ENCODE data around the gene TBX20.

TBX20 gene

DNA sequence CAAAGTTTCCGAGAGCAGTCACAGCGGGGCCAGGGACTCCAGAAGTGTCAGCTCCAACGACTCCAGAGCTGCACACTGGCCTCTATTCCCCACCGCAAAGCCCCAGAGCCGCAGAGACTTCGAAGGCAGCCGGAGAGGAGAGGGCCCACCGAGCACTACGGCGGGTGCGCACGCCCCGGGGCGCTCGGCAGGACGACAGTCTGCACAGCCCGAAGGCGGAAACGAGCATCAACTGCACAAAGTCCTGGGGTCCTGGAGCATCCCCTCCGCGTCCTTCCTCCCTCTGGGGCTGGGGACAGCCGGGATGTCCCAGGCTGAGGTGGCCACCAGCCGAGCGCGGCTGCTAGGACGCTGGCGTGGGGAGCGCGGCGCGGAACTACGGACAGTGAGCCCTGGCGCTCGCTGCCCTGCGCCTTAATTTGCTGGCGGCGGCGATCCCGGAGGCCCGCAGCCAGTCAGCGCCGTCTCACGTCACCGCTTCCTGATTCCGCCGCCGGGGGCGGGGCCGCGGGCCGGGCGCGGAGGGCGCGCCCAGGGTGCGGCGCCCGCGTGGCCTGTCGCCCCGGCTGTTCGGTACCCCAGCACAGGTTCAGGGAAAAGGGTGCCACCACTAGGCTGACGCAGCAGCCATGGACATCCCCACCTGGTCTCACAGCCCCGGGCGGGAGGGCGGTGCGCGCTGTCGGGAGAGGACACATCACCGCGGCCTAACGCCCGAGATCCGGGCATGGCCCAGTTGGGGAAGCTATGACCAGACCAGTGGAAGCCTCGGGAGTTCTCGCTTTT is at the start of gene TBX20:
TBX20 (minus strand) TSS at position 391 of the 786 bp plus-strand sequence. CDS start 480 bp downstream, outside the sequence.
- DNase-seq = no peak

DNA sequence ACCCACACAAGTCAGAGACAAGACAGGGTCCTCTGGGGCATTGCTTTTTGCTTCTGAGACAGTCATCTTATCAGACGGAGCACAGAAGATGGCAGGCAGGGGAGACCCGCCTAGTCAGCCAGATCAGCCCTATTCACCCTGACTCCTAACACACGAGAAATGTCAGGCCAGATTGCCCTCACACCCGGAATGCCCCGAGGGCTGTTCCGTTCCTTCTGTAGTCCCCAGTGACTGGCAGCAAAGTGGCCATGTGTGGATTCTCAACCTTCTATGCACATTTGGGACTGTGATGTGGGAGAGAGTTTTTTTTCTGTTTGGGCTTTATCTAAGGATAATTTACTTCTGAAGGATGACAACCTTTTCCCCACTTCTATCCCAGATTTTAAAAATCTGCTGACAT is 35.5 kb upstream of the TBX20 start:
- DNase-seq = no peak

DNA sequence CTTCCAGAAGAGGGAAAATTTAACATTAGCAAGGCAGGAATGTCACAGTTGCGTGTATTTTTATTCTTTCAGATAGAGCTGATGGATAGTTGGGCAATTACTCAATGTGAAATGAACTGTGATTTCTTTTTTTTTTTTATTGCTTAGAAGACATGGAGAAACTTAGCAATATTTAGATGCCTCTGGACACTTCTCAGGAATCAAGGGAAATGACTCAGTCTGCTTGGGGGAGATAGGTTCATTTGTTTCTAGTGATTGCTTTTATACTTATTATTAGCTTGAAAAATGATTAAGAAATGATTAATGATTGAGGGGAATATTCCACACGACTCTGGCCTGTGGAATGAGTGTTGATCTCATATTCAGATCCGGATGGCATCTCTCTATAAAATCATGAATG is 33.1 kb upstream of the TBX20 start:
- no peak for DNase-seq

- no peak for DNase-seq
Observed at GRCh38 chr7:35286422-35286821, 32.5 kb upstream of the TBX20 start.

- no peak for DNase-seq
Observed at GRCh38 chr7:35285799-35286198, 31.9 kb upstream of the TBX20 start.

DNA sequence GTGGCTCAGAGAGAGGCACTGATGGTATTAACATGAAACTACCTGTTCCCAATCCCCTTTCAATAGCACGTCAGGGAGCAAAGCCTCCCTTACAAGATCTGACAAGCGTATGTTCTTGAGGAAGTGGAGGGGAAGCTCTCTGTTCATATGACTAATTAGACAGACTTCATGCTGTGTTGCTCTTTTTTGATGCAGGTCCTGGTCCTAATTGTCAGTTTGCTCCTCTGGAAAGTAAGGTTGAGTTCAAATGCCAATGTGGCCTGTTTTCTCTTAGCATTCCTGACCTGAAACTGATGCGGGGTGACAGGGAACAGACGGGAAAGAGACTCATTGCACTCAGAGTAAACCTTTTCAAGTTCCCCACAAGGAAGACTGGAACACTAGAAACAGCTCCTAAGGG is 27.0 kb upstream of the TBX20 start:
- DNase-seq = no peak

- DNase-seq = no peak
Observed at GRCh38 chr7:35277359-35277758, 23.5 kb upstream of the TBX20 start.

DNA sequence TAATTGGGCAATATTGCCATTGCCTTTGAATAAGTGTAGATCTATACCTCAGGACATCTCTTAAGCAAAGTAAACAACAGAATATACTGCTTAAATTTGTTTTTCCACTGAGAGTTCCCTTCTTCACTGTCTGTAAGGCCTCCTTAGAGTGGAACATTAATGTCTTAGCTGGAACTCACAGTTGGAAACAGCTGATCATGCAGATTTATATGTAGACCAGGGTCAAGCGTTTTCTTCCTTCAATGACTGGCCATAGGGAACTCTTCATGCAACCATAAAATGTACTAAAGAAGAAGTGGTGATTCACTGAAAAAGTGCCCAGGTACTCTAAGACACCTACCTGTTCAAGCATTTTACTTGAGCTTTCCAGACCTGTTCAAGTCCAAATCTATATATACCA is 18.3 kb upstream of the TBX20 start:
- DNase-seq = no peak

DNA sequence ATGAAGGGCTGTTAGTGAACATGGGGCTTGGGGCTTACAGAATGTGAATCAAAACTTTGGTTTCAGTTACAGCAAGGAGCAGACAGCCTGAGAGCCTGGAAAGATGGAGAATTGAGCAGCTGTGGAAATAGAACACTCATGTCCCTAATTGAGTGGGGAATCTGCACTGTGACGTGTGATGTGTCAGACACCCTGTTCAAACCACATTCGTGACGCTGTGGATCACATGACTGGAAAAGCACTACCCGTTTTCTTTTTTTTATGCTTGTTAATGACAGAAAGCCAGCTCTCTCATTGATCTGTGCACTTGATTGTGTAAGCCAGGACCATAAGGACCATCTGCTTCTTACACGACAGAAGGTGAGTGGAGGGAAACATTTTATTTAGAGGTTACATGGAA is 15.1 kb upstream of the TBX20 start:
- DNase-seq = no peak

DNA sequence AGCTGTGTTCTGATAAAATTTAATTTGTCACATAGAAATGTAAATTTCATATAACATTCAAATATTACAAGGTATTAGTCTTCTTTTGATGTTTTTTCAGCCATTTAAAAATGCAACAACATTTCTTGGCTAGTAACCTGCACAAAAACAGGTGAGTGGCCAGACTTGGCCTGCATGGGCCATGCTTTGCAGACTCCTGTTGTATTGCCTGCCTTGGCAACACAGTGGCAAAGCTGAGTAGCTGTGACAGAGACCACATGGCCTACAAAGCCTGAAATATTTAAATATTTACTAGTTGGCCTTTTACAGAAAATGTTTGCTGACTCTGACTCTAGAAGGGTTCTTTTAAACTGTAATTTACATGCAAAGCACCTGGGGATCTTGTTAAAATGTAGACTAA is 13.5 kb upstream of the TBX20 start:
- no peak for DNase-seq

- no peak for DNase-seq
Observed at GRCh38 chr7:35263396-35263795, 9.5 kb upstream of the TBX20 start.

DNA sequence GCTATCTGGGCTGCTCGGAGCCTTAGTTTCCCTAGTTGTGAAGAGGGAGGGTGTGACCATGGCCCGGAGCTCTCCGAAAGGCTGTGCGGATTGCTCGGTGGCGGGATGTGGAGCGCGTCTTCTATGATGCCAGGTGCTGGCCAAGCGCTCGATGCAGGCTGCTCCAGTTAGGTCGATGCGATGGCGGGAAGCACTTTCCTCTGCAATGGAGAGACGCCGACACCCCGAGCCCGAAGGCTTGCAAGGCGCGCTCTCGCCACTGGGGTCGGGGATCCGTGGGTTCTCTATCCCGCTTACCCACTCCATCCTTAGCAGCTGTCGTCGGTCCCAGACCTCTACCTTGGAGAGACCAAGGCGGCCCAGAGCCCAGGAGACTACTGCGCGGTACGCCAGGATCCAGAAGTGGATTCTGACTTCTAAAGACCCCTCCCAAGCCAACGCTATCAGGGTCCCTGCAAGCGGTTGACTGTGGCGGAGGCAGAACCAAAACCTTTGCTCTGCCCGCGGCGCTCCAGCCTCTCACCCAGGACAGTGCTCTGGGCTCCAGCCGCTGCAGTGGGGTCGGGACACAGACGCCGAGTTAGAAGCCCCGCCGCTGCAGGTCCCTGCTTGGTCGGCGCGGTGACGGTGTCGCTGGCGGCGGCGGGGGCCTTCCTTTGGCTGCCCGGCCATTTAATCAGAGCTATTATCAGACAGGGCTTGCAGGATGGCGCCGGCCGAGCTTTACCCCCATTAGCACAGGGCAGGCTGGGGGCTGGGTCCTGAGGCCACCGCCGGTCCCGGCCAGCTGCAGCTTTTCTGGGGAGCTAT is 7.8 kb upstream of the TBX20 start:
- DNase-seq = no peak

- DNase-seq = no peak
Observed at GRCh38 chr7:35261041-35261440, 7.1 kb upstream of the TBX20 start.

DNA sequence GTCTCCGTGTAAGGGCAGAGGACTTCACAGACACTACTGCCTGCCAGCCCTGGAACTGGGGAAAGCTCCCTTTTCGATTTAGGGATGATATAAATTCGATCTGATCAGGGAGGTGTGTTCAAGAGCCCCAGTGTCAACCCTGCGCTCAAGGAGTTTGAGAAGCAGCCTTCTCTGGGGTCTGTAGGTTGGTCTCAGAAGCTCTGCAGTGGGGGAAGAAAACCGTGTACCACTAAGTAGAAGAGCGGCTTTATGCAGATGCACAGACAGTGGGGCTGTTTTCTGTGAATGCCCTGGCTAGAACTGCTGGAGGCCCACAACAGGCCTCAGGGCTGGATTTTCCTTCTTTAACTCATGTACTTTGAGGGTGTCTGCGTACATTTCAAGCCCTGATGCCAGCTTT is 6.3 kb upstream of the TBX20 start:
- no peak for DNase-seq

GRCh38 chr7:35259523-35259908 is 5.6 kb upstream of the TBX20 start:
- no peak for DNase-seq

- no peak for DNase-seq
Observed at GRCh38 chr7:35258868-35259522, 5.1 kb upstream of the TBX20 start.

DNA sequence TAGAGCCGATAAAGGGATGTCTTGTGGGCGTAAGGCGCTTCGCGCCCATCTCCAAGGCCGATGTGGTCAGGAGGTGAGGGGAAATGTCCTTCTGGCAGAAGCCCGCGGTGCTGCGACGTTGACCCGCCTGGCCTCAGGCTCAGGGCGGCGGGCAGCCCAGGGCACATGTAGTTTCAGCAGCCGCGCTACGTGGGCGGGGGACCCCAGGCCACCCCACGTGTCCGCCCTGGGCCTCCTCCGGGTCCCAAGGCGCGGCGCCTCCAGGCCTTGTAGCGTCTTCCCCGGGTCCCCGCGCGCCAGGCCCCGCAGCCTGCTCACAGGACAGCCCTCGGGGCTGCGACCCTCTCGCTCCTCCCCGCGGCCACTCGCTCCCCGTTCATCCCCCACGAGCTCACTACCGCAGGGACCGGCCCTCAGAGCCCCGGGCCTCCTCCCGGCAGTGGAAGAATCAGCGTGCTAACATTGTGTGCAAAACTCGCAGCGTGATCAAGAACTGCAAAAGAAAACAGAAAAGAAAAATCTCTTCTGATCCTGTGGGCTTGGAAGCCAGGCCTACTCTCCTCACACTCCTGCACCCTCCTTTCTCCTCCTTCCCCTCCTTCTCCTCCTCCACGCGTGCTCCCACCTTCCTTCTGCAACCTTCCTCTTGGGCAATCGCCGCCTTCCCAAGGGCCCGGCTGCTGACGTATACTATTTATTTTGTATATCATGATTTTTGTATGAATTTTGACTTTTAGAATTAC is 4.4 kb upstream of the TBX20 start:
- no peak for DNase-seq

DNA sequence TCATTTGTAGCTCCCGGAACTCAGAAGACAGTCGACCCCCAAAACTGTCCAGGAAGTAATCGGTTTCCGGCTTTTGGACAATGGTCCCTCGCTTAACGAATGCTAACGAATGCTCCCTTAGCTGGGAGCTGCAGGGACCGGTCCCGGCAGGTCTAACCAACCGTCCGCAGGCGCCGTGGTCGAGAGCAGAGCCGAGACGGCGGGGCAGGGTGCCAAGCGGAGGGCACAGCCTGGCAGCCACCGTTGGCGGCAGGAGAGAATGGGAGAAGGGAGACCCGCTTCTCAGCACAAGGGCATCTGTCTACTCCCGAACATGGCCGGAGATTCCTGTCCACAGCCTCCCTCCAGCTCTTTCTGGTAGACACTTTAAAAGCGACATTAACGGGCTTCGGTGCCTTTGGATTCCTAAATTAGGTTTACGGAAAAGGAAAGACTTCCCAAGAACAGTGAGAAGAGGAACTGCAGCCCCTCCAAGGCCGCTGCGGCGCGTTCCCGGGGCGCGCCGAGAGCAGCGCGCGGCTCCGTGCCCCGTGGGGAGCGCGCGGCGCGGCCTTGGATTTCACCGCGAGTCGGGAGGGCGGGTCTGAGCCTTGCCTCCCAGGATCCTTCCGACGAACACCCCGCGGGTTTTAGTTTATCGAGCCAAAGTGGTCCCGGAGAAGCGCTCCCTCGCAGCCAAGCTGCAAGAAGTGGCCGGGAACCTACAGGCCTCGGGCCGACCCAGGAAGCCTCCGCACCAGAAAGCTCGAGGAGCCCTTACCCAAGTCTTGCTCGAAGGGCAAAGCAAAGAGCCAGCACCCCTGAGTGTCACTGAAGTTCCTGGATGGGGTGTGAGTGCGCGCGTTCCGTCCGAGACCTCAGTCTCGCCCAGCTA is 3.6 kb upstream of the TBX20 start:
- no peak for DNase-seq

DNA sequence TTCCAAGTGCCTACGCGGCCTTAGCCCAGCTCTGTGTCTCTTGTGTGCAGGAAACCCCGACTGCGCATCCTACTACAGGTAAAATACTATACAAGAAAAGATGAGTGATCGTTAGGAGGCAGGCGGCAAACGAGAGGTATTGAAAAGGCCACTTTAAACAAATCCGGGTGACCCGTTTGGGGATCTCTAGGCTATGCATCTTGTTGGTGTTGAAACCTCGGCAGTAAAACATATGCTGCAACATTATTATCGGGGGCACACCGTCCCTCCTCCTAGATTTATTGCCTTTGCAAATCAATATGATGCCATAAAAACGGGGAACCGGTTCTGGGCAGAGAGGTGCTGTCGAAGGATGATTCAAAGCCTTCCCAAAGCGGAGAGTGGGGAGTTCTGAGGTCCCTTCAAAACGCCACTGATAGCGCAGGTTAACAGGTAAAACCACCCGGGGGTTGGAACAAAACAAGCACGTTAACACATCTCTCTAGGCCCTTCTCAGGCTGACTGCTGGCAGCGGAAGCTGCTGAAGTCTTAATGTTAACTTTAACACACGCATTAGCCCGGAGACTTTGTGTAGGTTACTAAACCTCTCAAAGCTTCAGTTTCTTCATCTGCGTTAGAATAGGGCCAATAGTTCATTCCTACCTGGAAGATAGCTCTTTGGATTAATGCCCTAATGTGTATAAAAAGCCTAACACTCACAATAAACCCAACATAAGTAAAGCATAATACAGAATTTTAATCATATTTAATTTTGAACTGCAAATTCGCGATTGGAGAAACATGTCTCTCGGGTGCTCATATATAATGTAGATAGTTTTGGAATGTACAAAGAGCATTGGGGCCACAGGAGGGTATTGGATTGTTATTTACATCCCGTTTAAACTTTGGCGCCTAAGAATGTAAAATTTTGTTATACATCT is 2.6 kb upstream of the TBX20 start:
- DNase-seq = no peak

GRCh38 chr7:35255443-35256255 is 1.7 kb upstream of the TBX20 start:
- no peak for DNase-seq
